ENCODE measurements around the gene PSG11.
"Not testable (repeated sequence)": the region's sequence is repeated elsewhere in the genome, so short reads cannot be mapped to it uniquely, and the experiment has no call there.

DNA sequence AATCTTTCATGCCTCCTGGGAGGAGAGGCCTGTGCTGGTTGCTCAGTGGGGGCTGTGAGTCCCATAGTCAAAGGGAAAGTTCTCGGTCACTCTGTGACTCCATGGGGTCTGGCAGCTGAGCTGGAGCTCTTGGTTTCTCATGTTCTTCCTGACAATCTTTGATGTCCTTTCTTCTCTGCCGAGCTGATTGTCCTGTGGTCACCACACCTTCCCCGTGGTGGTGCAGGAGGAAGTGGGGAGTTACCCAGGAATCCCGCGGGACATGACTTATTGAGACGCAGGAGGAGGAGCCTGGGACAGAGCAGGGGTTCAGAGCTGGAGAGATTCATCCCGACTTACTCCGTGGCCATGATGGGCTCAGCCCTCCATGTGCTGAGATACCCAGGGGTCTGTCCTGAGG is 792 bp upstream of the PSG11 start:
- TF ChIP-seq CTCF (IDR thresholded peaks at IDR 0.05; ENCODE audit: low read depth, low read length, missing input control); SP1 (IDR thresholded peaks at IDR 0.05); TAF1 (conservative IDR thresholded peaks at IDR 0.05); JUND (IDR thresholded peaks at IDR 0.05); GABPA (IDR thresholded peaks at IDR 0.05 in 1 of 2, conservative IDR thresholded peaks at IDR 0.05 in 1 of 2); HNF4G (IDR thresholded peaks at IDR 0.05); RAD21 (IDR thresholded peaks at IDR 0.05); YY1 (IDR thresholded peaks at IDR 0.05): not testable (repeated sequence)
- TF ChIP-seq, protein P1, sequence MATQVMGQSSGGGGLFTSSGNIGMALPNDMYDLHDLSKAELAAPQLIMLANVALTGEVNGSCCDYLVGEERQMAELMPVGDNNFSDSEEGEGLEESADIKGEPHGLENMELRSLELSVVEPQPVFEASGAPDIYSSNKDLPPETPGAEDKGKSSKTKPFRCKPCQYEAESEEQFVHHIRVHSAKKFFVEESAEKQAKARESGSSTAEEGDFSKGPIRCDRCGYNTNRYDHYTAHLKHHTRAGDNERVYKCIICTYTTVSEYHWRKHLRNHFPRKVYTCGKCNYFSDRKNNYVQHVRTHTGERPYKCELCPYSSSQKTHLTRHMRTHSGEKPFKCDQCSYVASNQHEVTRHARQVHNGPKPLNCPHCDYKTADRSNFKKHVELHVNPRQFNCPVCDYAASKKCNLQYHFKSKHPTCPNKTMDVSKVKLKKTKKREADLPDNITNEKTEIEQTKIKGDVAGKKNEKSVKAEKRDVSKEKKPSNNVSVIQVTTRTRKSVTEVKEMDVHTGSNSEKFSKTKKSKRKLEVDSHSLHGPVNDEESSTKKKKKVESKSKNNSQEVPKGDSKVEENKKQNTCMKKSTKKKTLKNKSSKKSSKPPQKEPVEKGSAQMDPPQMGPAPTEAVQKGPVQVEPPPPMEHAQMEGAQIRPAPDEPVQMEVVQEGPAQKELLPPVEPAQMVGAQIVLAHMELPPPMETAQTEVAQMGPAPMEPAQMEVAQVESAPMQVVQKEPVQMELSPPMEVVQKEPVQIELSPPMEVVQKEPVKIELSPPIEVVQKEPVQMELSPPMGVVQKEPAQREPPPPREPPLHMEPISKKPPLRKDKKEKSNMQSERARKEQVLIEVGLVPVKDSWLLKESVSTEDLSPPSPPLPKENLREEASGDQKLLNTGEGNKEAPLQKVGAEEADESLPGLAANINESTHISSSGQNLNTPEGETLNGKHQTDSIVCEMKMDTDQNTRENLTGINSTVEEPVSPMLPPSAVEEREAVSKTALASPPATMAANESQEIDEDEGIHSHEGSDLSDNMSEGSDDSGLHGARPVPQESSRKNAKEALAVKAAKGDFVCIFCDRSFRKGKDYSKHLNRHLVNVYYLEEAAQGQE (IDR thresholded peaks at IDR 0.05), result not testable (repeated sequence)
- TF ChIP-seq, protein P2, sequence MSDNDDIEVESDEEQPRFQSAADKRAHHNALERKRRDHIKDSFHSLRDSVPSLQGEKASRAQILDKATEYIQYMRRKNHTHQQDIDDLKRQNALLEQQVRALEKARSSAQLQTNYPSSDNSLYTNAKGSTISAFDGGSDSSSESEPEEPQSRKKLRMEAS (IDR thresholded peaks at IDR 0.05), result not testable (repeated sequence)
